Measurements from ENCODE around the gene DOCK3.
"Not testable (repeated sequence)": the region's sequence is repeated elsewhere in the genome, so short reads cannot be mapped to it uniquely, and the experiment has no call there.

The DOCK3 gene

GRCh38 chr3:50652709-50653108, 22.0 kb upstream of the DOCK3 start:
- no peak for DNase-seq

DNA sequence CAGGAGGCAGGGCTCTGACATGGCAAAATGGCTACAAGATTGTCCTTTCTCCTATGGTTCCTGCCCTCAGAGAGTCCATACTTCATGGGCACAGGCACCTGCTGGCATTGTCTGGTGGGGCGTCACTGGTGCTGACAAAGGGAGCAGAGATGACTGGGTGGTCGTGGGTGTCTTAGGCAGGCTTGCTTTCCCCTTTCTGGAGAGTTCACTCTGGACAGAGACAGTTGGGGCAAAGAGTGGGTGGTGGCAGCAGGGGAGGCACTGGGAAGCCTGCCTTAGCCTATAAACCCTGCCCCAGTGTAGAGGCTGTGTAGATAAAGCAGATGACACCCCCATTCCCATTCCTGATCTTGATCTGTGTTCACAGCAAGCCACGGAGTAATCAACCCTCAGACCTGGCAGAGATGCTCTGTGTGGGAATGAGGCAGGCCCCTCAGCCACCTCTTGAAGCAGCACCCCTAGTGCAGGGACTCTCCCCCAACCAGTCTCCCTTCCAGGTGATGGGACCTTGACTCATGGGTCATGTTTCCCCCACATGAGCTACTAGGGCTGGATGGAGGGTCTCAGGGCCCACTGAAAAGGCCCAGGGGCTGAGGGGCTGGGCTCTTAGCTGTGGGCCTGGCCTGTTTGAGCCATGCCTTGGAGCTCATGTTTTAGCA, 20.7 kb upstream of the DOCK3 start:
- DNase-seq: no peak

GRCh38 chr3:50655009-50655830, 19.5 kb upstream of the DOCK3 start:
- DNase-seq: no peak

GRCh38 chr3:50656417-50657195, 18.1 kb upstream of the DOCK3 start:
- DNase-seq: no peak

- DNase-seq: no peak
Measured at GRCh38 chr3:50657407-50657806, 17.3 kb upstream of the DOCK3 start.

- no peak for DNase-seq
Measured at GRCh38 chr3:50657816-50658215, 16.9 kb upstream of the DOCK3 start.

GRCh38 chr3:50658416-50658815, 16.3 kb upstream of the DOCK3 start:
- no peak for DNase-seq

GRCh38 chr3:50658831-50659230, 15.9 kb upstream of the DOCK3 start:
- DNase-seq: no peak

- no peak for DNase-seq
Measured at GRCh38 chr3:50660386-50660785, 14.3 kb upstream of the DOCK3 start.

DNA sequence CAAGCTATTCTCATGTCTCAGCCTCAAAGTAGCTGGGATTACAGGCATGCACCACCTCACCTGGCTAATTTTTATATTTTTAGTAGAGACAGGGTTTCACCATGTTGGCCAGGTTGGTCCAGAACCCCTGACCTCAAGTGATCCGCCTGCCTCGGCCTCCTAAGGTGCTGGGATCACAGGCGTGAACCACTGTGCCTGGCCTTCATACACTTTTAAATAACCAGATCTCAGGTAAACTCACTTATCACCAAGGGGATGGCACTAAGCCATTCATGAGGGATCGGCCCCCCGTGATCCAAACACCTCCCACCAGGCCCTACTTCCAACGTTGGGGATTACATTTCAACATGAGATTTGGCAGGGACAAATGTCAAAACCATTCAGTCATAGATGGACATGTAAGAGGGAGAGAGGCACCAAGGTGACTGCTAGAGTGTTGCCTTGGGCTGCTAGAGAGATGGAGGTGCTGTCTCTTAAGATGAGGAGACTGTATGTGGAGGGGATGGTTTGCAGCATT, 13.3 kb upstream of the DOCK3 start:
- no peak for DNase-seq

GRCh38 chr3:50662408-50662807, 12.3 kb upstream of the DOCK3 start:
- DNase-seq: no peak

GRCh38 chr3:50665081-50665840, 9.5 kb upstream of the DOCK3 start:
- DNase-seq: no peak

- DNase-seq: not testable (repeated sequence)
Measured at GRCh38 chr3:50665841-50666115, 8.9 kb upstream of the DOCK3 start.

- no peak for DNase-seq
Measured at GRCh38 chr3:50666837-50667236, 7.9 kb upstream of the DOCK3 start.

DNA sequence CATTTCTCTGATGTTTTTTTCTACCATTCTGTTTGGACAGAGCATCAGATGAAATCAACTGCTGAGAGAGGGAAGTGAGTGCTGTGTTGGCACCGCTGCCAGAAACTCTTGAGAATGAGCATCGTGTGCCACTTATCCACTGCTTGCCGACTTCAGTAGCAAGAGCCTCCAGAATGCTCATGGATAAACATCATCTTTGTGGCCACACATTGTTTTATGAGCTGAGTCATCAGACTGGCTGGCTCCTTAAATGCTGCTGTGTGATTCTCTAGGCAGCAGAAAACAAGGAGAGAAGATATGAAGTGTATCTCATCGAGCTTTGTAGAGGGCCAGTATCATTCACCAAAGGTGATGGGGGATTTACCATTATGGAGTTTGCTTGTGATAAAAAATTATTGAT, 3.4 kb upstream of the DOCK3 start:
- DNase-seq: peak; percentile 78

GRCh38 chr3:50672656-50673055, 2.1 kb upstream of the DOCK3 start:
- DNase-seq: no peak

- DNase-seq: no peak
Measured at GRCh38 chr3:50673931-50674330, 796 bp upstream of the DOCK3 start.

GRCh38 chr3:50675179-50676030, 678 bp downstream of the DOCK3 start:
- DNase-seq: no peak

GRCh38 chr3:50676031-50676705, 1.4 kb downstream of the DOCK3 start:
- DNase-seq: no peak

- no peak for DNase-seq
Measured at GRCh38 chr3:50687127-50687751, 12.5 kb downstream of the DOCK3 start.

- DNase-seq: no peak
Measured at GRCh38 chr3:50687916-50688315, 13.2 kb downstream of the DOCK3 start.
